ENCODE measurements around the gene LIPT2.
A peak's percentile ranks its signal among the peaks of the same experiment; 100 is the strongest.
"Not testable (repeated sequence)": the region's sequence is repeated elsewhere in the genome, so short reads cannot be mapped to it uniquely, and the experiment has no call there.

Gene LIPT2

GRCh38 chr11:74492974-74493790 lies at the start of gene LIPT2:
TSS of gene LIPT2 (minus strand) at chr11:74493724. CDS start at chr11:74493703, 21 bp downstream.
- DNase-seq (ENCODE audit: low read depth, low spot score): peak; percentile 94

- DNase-seq (ENCODE audit: low read depth, low spot score): no peak
Observed at GRCh38 chr11:74541466-74541865, 47.9 kb upstream of the LIPT2 start.

- DNase-seq (ENCODE audit: low read depth, low spot score): no peak
Observed at GRCh38 chr11:74540270-74540669, 46.7 kb upstream of the LIPT2 start.

GRCh38 chr11:74538680-74539079 lies 45.2 kb upstream of the LIPT2 start:
- DNase-seq (ENCODE audit: low read depth, low spot score): no peak

- DNase-seq (ENCODE audit: low read depth, low spot score): no peak
Observed at GRCh38 chr11:74535371-74536160, 42.0 kb upstream of the LIPT2 start.

GRCh38 chr11:74534946-74535275 lies 41.4 kb upstream of the LIPT2 start:
- DNase-seq (ENCODE audit: low read depth, low spot score): not testable (repeated sequence)

- no peak for DNase-seq (ENCODE audit: low read depth, low spot score)
Observed at GRCh38 chr11:74534216-74534945, 40.9 kb upstream of the LIPT2 start.

- DNase-seq (ENCODE audit: low read depth, low spot score): no peak
Observed at GRCh38 chr11:74533421-74533820, 39.9 kb upstream of the LIPT2 start.

- DNase-seq (ENCODE audit: low read depth, low spot score): no peak
Observed at GRCh38 chr11:74532501-74533246, 39.1 kb upstream of the LIPT2 start.

GRCh38 chr11:74524978-74525377 lies 31.5 kb upstream of the LIPT2 start:
- DNase-seq (ENCODE audit: low read depth, low spot score): no peak

- no peak for DNase-seq (ENCODE audit: low read depth, low spot score)
Observed at GRCh38 chr11:74524501-74524900, 31.0 kb upstream of the LIPT2 start.

GRCh38 chr11:74522776-74523175 lies 29.3 kb upstream of the LIPT2 start:
- no peak for DNase-seq (ENCODE audit: low read depth, low spot score)

- DNase-seq (ENCODE audit: low read depth, low spot score): no peak
Observed at GRCh38 chr11:74521666-74522252, 28.2 kb upstream of the LIPT2 start.

- DNase-seq (ENCODE audit: low read depth, low spot score): no peak
Observed at GRCh38 chr11:74520927-74521665, 27.6 kb upstream of the LIPT2 start.

- no peak for DNase-seq (ENCODE audit: low read depth, low spot score)
Observed at GRCh38 chr11:74520316-74520715, 26.8 kb upstream of the LIPT2 start.

- DNase-seq (ENCODE audit: low read depth, low spot score): no peak
Observed at GRCh38 chr11:74519710-74520109, 26.2 kb upstream of the LIPT2 start.

- not testable (repeated sequence) for DNase-seq (ENCODE audit: low read depth, low spot score)
Observed at GRCh38 chr11:74517592-74517991, 24.1 kb upstream of the LIPT2 start.

GRCh38 chr11:74507582-74507981 lies 14.1 kb upstream of the LIPT2 start:
- DNase-seq (ENCODE audit: low read depth, low spot score): no peak

GRCh38 chr11:74506823-74507222 lies 13.3 kb upstream of the LIPT2 start:
- no peak for DNase-seq (ENCODE audit: low read depth, low spot score)

- DNase-seq (ENCODE audit: low read depth, low spot score): no peak
Observed at GRCh38 chr11:74505911-74506310, 12.4 kb upstream of the LIPT2 start.

Measured in smooth muscle cell of the brain vasculature (primary cell).